GM19351 (cell line): ENCODE measurements around the gene VPS33B.
"Not testable (repeated sequence)": the region's sequence is repeated elsewhere in the genome, so short reads cannot be mapped to it uniquely, and the experiment has no call there.

Experiments
- ATAC-seq: cut with Tn5 transposase; IDR thresholded peaks from one replicate; pipeline ENCODE4 v1.9.1; 2021; ENCODE audit warnings: mild to moderate bottlenecking, moderate library complexity; ENCODE audit not compliant: unreplicated experiment

The VPS33B gene

GRCh38 chr15:91032919-91033803, 10.8 kb upstream of the VPS33B start:
- ATAC-seq: peak; percentile 73

- no peak for ATAC-seq
These were observed 9.4 kb upstream of the VPS33B start for GRCh38 chr15:91031796-91032195.

- no peak for ATAC-seq
These were observed 5.3 kb upstream of the VPS33B start for GRCh38 chr15:91027677-91028076.

DNA sequence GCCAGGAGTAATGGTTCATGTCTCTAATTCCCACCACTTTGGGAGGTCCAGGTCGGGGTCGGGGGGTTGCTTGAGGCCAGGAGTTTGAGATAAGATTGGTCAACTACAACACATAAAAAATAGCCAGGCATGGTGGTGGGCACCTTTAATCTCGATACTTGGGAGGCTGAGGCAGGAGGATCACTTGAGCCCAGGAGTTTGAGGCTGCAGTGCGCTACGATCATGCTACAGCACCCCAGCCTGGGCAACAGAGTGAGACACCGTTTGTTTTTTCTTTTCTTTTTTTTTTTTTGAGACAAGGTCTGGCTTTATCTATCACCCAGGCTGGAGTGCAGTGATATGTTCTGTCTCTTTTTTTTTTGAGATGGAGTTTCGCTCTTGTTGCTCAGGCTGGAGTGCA, 1.3 kb upstream of the VPS33B start:
- no peak for ATAC-seq

GRCh38 chr15:91022832-91023129, 387 bp upstream of the VPS33B start:
- peak; percentile 27 for ATAC-seq

GRCh38 chr15:91021516-91022074, 799 bp downstream of the VPS33B start:
- ATAC-seq: no peak

- ATAC-seq: no peak
These were observed 4.2 kb downstream of the VPS33B start for GRCh38 chr15:91018158-91018557.

DNA sequence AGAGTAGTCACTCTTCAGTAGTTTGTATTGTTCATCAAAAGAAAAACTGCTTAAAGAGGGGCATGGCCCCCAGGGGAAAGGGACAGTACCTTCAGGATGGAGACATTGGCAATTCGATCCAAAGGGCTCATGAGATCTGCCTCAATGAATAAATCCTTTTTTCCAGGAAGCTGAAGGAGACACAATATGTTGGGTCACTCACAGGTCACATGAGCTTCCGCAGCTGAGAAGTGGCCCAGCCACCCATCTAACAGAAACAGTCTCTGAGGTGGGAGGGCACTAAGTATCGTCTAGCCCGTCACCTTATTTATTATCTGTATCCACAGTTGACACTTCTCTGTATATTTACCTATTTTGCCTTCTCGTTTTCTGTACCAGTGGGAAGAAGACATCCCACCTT, 4.7 kb downstream of the VPS33B start:
- no peak for ATAC-seq

GRCh38 chr15:91013701-91014100, 8.7 kb downstream of the VPS33B start:
- not testable (repeated sequence) for ATAC-seq

DNA sequence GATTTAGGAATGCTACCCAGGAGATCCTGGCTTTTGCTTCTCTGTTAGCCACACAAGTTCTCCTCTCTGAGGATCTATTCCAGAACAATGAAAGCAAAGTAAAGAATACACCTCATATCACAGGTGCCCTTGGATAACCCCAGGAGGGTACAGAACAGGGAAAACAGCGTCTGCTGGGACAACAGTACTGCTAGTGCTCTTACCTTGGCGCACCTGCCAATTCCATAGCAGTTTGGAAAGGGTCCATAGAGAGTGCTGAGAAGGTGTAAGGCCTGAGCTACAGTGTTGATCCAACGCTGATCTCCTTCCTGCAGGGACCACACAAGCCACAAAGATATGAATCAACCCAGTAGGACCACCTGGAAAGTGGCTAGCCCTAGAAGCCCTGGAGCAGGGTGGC, 15.1 kb downstream of the VPS33B start:
- ATAC-seq: no peak

- no peak for ATAC-seq
These were observed 21.2 kb downstream of the VPS33B start for GRCh38 chr15:91001209-91001608.

DNA sequence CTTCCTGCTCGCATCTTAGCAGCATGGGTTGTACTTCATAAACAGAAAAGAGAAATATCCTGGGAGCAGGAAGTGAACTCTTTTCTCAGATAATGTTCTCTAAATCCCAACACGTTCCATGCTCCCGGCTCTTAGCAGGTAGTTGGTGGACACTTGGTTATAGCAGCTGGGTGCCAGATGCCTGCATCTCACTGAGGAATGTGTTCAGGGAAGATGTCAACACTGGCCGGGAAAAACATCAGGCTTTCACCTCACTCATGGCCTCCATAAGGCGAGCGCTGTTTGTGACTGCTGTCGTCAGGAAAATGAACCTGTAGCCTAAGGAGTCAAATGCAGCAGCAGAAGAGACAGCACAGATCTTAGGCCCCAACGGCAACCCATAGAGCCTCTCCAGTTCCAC, 23.7 kb downstream of the VPS33B start:
- no peak for ATAC-seq

DNA sequence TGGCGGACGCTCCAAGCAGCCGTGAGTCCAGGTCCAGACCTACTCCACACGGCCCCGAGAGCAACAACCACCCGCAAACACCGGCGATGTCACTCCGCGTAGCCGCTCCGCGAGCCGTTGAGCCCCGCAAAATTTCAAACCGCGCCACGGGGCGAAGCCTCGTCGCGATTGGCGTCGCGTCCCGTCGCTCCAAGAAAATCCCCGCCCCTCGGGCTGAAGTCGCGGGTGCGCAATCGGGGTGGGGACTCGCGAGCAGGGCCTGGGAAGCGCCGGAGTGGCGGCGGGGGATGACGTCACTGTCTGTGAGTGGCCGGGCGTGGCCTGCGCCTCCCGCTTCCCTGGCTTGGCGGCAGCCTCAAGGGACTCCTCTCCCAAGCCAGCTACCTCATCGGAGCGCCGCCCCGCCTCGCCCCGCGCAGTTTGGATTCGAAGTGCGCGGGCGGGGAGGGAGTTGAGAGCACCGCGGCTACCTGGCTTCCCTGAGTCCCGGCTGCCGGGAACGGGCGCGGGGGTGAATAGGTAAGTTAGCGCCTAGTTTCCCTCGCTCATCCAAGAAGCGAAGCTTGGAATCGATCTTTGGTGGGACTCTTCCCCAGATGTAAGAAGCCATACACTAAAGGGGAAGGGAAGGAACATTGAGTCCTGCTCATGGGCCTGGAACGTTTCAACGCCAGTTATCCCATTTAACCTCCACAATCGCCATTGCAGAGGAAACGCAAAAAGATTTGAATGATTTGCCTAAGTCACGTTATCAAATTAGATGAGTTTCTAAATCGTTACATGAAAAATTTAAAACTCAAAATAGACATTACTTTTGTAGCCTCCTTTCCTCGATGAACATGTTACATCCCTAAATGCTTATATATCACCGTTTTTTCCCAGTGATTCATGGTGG, 27.7 kb downstream of the VPS33B start, which contains the start of gene PRC1:
Gene PRC1 (minus strand): TSS at position 119 of the 895 bp plus-strand sequence. CDS start 118 bp downstream, at position 1.
- ATAC-seq: peak; percentile 93

- ATAC-seq: peak; percentile 10
These were observed 28.4 kb downstream of the VPS33B start for GRCh38 chr15:90994059-90994416.

- no peak for ATAC-seq
These were observed 30.7 kb downstream of the VPS33B start for GRCh38 chr15:90991587-90992285.

GRCh38 chr15:90990446-90990845, 31.9 kb downstream of the VPS33B start:
- no peak for ATAC-seq

DNA sequence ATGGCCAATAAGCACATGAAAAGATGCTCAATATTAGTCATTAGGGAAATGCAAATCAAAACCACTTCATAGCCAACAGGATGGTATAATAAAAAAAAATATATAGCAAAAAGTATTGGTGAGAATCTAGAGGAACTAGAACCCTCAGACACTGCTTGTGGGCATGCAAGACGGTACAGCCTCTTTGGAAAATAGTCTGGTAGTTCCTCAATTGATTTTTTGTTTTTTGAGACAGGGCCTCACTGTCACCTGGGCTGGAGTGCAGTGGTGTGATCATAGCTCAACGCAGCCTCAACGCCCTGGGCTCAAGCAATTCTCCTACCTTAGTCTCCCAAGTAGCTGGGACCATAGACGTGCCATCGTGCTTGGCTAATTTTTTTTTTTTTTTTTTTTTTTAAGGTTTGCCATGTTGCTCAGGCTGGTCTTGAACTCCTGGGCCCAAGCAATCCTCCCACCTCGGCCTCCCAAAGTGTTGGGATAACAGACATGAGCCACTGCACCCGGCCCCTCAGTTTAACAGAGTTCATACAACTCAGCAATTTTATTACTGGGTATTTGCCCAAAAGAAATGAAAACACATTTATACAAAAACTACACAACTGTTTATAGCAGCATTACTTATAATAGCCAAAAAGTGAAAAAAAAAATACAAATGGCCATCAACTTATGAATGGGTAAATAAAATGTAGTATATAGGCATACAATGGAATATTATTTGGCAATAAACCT, 33.2 kb downstream of the VPS33B start:
- ATAC-seq: no peak

DNA sequence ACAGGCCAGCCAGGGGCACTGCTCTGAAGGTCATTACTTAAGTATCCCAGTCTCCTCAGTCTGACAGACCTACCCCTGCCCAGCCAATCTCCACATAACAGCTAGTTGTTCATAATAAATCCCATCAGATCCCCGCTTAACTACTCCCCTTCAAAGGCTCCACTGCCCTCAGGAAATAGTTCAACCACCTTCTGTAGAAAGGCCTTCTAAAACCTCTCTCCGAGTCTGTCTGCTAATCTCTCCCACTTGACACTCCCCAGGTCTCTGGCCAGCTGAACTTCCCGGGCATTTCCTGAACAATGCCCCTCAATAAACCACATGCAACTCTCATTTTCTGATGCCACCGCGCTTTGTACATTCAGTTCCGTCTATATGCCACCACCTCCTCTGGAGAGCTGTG, 34.1 kb downstream of the VPS33B start:
- ATAC-seq: no peak

GRCh38 chr15:90987561-90988141, 34.7 kb downstream of the VPS33B start:
- ATAC-seq: no peak
